Measurements from ENCODE around the gene GLI3.

GRCh38 chr7:42090806-42091205 lies 146.2 kb downstream of the GLI3 start:
- TF ChIP-seq POLR2A (IDR thresholded peaks at IDR 0.05; ENCODE audit: low read depth, low read length) (no peak), TAF1 (IDR thresholded peaks at IDR 0.05; ENCODE audit: borderline replicate concordance, low read depth, low read length) (no peak)

Data from GM12892 (cell line).